Measurements from ENCODE around the gene PIK3CB. TPM values are rescaled to one million over a fixed set of nuclear protein-coding genes. Genes with fewer than 3 reads are reported as not detected.

The PIK3CB gene
- total RNA-seq, 1 experiment from 2014 or later = 29.4 TPM

Other genes with a start within 250 kb of the PIK3CB start
- 22.3 and 30.5 TPM in 2 replicates for gene CEP70, start 240.7 kb downstream of the PIK3CB start, total RNA-seq (2014; rRNA removed; shearing (Covaris generic); ENCODE audit: low replicate concordance)
- 11.2 and 28.8 TPM in 2 replicates for gene FAIM, start 226.2 kb downstream of the PIK3CB start, total RNA-seq (2014; rRNA removed; shearing (Covaris generic); ENCODE audit: low replicate concordance)
- not detected in 2 replicates for gene FOXL2, start 112.2 kb upstream of the PIK3CB start, total RNA-seq (2014; rRNA removed; shearing (Covaris generic); ENCODE audit: low replicate concordance)
- 0.78 and 1.4 TPM in 2 replicates for gene FOXL2NB, start 112.3 kb upstream of the PIK3CB start, total RNA-seq (2014; rRNA removed; shearing (Covaris generic); ENCODE audit: low replicate concordance)
- not detected in 2 replicates for gene PRR23A, start 171.3 kb upstream of the PIK3CB start, total RNA-seq (2014; rRNA removed; shearing (Covaris generic); ENCODE audit: low replicate concordance)
- gene PRR23B, start 186.0 kb upstream of the PIK3CB start, total RNA-seq (2014; rRNA removed; shearing (Covaris generic); ENCODE audit: low replicate concordance) = not detected in 2 replicates
- not detected in 2 replicates for gene PRR23C, start 210.0 kb upstream of the PIK3CB start, total RNA-seq (2014; rRNA removed; shearing (Covaris generic); ENCODE audit: low replicate concordance)